Mesenchymal stem cell (in vitro differentiated cells and primary cell): Measurements from ENCODE around the gene MSGN1.

Experiments
- DNase-seq: peaks from one replicate; pipeline ENCODE4 v3.0.0-alpha.2; 2013
- H2AFZ ChIP-seq: one replicate; pipeline ENCODE4 v1.6.1; 2013; ENCODE audit warnings: low read depth, mild to moderate bottlenecking, control low read depth, inconsistent platforms, low read length, moderate library complexity
- H2AK5ac ChIP-seq: 2 replicates; pipeline ENCODE4 v1.6.1; 2013; ENCODE audit warnings: low read length, moderate library complexity, mild to moderate bottlenecking, inconsistent platforms; ENCODE audit not compliant: severe bottlenecking
- H2BK120ac ChIP-seq: one replicate; pipeline ENCODE4 v1.6.1; 2013; ENCODE audit warnings: low read depth, mild to moderate bottlenecking, inconsistent platforms, low read length, moderate library complexity
- H2BK12ac ChIP-seq, 2 experiments: one replicate each; pipeline ENCODE4 v1.6.1; 2013; ENCODE audit warnings: inconsistent platforms in 2 of 2, low read length in 2 of 2, mild to moderate bottlenecking in 2 of 2, moderate library complexity in 2 of 2, control low read depth in 1 of 2
- H2BK15ac ChIP-seq: one replicate; pipeline ENCODE4 v1.6.1; 2013; ENCODE audit warnings: mild to moderate bottlenecking, low read depth, inconsistent platforms; ENCODE audit not compliant: poor library complexity, severe bottlenecking
- H2BK5ac ChIP-seq: 2 replicates; pipeline ENCODE4 v1.6.1; 2013; ENCODE audit warnings: low read depth, mild to moderate bottlenecking, low read length, control low read depth, inconsistent platforms; ENCODE audit not compliant: poor library complexity, severe bottlenecking
- H3K14ac ChIP-seq, 2 experiments: one replicate each; pipeline ENCODE4 v1.6.1; 2013; ENCODE audit warnings: inconsistent platforms in 2 of 2, low read length in 2 of 2, control low read depth in 1 of 2, mild to moderate bottlenecking in 1 of 2, moderate library complexity in 1 of 2
- H3K18ac ChIP-seq, 2 experiments: one replicate each; pipeline ENCODE4 v1.6.1; 2013; ENCODE audit warnings: inconsistent platforms in 2 of 2, low read length in 2 of 2, control low read depth in 1 of 2, low read depth in 1 of 2, mild to moderate bottlenecking in 1 of 2
- H3K23ac ChIP-seq, 2 experiments: one replicate each; pipeline ENCODE4 v1.6.1; 2013; ENCODE audit warnings: inconsistent platforms in 2 of 2, low read length in 2 of 2, mild to moderate bottlenecking in 2 of 2, moderate library complexity in 2 of 2, control low read depth in 1 of 2
- H3K27ac ChIP-seq: 2 replicates; pipeline ENCODE4 v1.5.1; 2013; ENCODE audit warnings: mild to moderate bottlenecking, moderate library complexity, low read length, control low read depth, inconsistent platforms; ENCODE audit not compliant: poor library complexity, severe bottlenecking
- H3K27me3 ChIP-seq, 2 experiments: 2 replicates each; pipeline versions ENCODE4 v1.6.1 to v1.7.0; 2013; ENCODE audit warnings: low read length in 2 of 2, mild to moderate bottlenecking in 2 of 2, moderate library complexity in 2 of 2, control low read depth in 1 of 2, inconsistent platforms in 1 of 2; ENCODE audit not compliant: control insufficient read depth in 1 of 2, insufficient read depth in 1 of 2
- H3K36me3 ChIP-seq, 2 experiments: 2 replicates each; pipeline versions ENCODE4 v1.6.1 to v1.7.0; 2013; ENCODE audit warnings: low read length in 2 of 2, control low read depth in 1 of 2, inconsistent platforms in 1 of 2, low read depth in 1 of 2, mild to moderate bottlenecking in 1 of 2; ENCODE audit not compliant: insufficient read depth in 2 of 2, control insufficient read depth in 1 of 2
- H3K4ac ChIP-seq, 2 experiments: one replicate each; pipeline ENCODE4 v1.6.1; 2013; ENCODE audit warnings: inconsistent platforms in 2 of 2, low read length in 2 of 2, mild to moderate bottlenecking in 2 of 2, moderate library complexity in 2 of 2, control low read depth in 1 of 2, low read depth in 1 of 2
- H3K4me1 ChIP-seq: 2 replicates; pipeline ENCODE4 v1.6.1; 2013; ENCODE audit warnings: low read depth, low read length, control low read depth; ENCODE audit not compliant: control insufficient read depth, insufficient read depth
- H3K4me2 ChIP-seq: 2 replicates; pipeline ENCODE4 v1.6.1; 2013; ENCODE audit warnings: low read length, mild to moderate bottlenecking, inconsistent platforms; ENCODE audit not compliant: poor library complexity, severe bottlenecking
- H3K4me3 ChIP-seq, 2 experiments: 2 replicates each; pipeline versions ENCODE4 v1.5.1 to v1.7.0; 2013; ENCODE audit warnings: low read length in 2 of 2, mild to moderate bottlenecking in 2 of 2, control low read depth in 1 of 2, low read depth in 1 of 2; ENCODE audit not compliant: insufficient read depth in 1 of 2
- H3K79me1 ChIP-seq: replicated peaks from 2 replicates; pipeline ENCODE4 v1.6.1; 2013; ENCODE audit warnings: mild to moderate bottlenecking, control low read depth, low read length, inconsistent platforms; ENCODE audit not compliant: poor library complexity, severe bottlenecking
- H3K9ac ChIP-seq: 2 replicates; pipeline ENCODE4 v1.7.0; 2013; ENCODE audit warnings: mild to moderate bottlenecking, low read length, moderate library complexity
- H3K9me3 ChIP-seq: 2 replicates; pipeline ENCODE4 v1.7.0; 2013; ENCODE audit warnings: mild to moderate bottlenecking, low read length; ENCODE audit not compliant: control insufficient read depth
- H4K8ac ChIP-seq: one replicate; pipeline ENCODE4 v1.6.1; 2013; ENCODE audit warnings: inconsistent platforms, mild to moderate bottlenecking, low read length, moderate library complexity
- H4K91ac ChIP-seq: one replicate; pipeline ENCODE4 v1.6.1; 2013; ENCODE audit warnings: mild to moderate bottlenecking, low read length, inconsistent platforms
- WGBS: methylation state at CpG from one replicate; pipeline ENCODE4 v1.1.7; 2013; ENCODE audit warnings: mixed read lengths; 5-methylcytosine and 5-hydroxymethylcytosine counted together

Gene MSGN1

DNA sequence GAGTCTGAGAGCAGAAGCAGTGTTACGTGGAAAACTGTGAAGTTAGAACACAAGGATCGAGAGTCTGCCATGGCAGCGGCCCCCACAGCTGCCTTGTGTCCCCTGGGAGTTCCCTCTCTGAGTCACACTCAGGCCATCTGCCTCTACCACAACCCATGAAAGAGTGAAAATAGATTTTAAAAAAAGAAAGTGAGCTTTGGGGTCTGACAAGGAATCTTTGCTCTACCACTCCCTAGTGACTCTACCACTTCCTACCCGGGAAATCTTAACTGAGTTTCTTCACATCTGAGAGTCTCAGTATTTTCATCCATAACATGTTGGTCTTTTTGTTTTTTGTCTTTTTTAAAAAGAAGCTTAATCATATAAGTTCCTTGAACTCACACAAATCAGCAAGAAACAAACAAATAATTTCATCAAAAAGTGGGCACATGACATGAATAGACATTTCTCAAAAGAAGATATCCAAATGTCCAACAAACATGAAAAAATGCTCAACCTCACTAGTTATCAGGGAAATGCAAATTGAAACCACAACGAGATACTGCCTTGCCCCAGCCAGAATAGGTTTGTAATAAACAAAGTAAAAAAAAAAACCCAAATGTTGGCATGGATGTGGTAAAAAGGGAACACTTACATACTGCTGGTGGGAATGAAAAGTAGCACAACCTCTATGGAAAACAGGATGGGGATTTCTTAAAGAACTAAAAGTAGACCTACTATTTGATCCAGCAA is 2.4 kb upstream of the MSGN1 start:
- Histone ChIP-seq H2AK5ac (no peak overlapping the region), H3K9ac (peak overlapping the region; percentile 86), H2AFZ (no peak overlapping the region), H3K14ac (no peak overlapping the region), H3K36me3 (no peaks in the 10 kb centered on the region), H3K23ac (no peak overlapping the region), H2BK5ac (no peak overlapping the region), H3K4me2 (no peak overlapping the region), H3K4ac (peak overlapping the region in 1 of 2 experiments; percentile 67), H2BK12ac (peak overlapping the region in 1 of 2 experiments; percentile 90), H4K91ac (no peak overlapping the region), H3K79me1 (no peaks in the 10 kb centered on the region), H3K4me3 (peak overlapping the region in 1 of 2 experiments; percentile 61), H3K18ac (no peak overlapping the region), H2BK15ac (no peak overlapping the region), H3K9me3 (no peaks in the 10 kb centered on the region), H3K27ac (no peak overlapping the region), H4K8ac (no peak overlapping the region), H3K4me1 (peaks cover 4% of the 10 kb centered on the region), H2BK120ac (no peak overlapping the region), H3K27me3 (no peaks in the 10 kb centered on the region)
- peak; percentile 83 for DNase-seq
- 7% methylated on average over 2 of the region's 5 CpGs for WGBS

DNA sequence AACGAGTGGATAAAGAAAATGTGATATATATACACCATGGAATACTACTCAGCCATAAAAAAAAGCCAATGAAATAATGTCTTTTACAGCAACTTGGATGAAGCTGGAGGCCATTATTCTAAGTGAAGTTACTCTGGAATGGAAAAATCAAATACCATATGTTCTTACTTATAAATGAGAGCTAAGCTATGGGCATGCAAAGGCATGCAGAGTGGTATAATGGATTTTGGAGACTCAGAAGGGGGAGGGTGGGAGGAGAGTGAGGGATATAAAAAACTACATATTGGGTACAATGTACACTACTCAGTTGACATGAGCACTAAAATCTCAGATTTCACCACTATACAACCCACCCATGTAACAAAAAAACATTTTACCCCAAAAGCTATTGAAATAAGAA is 1.7 kb upstream of the MSGN1 start:
- no peak overlapping the region for H2AFZ ChIP-seq
- H2AK5ac ChIP-seq = no peak overlapping the region
- no peak overlapping the region for H3K23ac ChIP-seq
- no peak overlapping the region for H2BK5ac ChIP-seq
- H3K9me3 ChIP-seq = no peaks in the 10 kb centered on the region
- WGBS = no CpG with 5 or more reads among the region's 1 CpG
- H3K4me1 ChIP-seq = peaks cover 4% of the 10 kb centered on the region
- DNase-seq = no peak
- no peak overlapping the region for H3K4me3 ChIP-seq
- no peaks in the 10 kb centered on the region for H3K27me3 ChIP-seq
- no peak overlapping the region for H3K27ac ChIP-seq
- H4K8ac ChIP-seq = no peak overlapping the region
- no peak overlapping the region for H3K4ac ChIP-seq
- H3K36me3 ChIP-seq = no peaks in the 10 kb centered on the region
- no peak overlapping the region for H2BK120ac ChIP-seq
- no peaks in the 10 kb centered on the region for H3K79me1 ChIP-seq
- H2BK15ac ChIP-seq = no peak overlapping the region
- H3K9ac ChIP-seq = no peak overlapping the region
- no peak overlapping the region for H4K91ac ChIP-seq
- H3K18ac ChIP-seq = no peak overlapping the region
- no peak overlapping the region for H2BK12ac ChIP-seq
- H3K4me2 ChIP-seq = no peak overlapping the region
- no peak overlapping the region for H3K14ac ChIP-seq

DNA sequence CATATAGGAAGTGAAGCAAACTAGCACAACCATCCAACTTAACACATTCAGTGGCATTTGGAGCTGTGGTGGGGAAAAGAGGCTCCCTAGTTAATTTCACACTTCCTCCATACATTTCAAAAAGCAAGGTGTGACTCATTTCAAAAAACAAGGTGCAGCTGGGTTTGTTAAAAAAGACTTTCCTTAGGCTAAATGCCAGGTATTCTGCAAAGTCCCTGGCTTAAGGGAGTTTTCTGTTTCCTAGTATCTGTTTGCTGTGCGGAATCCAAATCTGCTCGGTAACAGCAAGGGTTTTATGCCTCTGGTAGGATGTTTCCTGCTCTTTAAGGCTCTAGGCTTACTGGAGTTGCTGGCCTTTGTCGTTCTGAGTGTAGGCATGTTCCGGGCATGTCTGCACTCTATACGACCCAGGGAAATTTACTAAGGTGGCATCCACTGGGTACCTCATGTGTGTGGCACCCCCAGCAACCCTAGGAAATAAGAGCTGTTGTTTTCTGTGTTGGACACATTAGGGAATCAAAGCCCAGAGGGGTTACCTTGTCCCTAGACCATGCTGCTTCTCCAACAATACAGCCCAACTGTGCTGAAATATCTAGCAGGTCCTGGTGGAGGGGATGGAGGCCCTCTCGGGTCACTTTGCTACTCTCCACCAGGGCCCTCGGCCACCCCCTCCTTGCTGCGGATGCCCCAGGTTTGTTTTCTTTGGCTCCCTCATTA is 634 bp upstream of the MSGN1 start:
- Histone ChIP-seq H3K9me3 (no peaks in the 10 kb centered on the region), H3K27me3 (no peaks in the 10 kb centered on the region), H4K91ac (no peak overlapping the region), H2BK15ac (no peak overlapping the region), H2BK5ac (no peak overlapping the region), H3K23ac (no peak overlapping the region), H3K14ac (no peak overlapping the region), H3K9ac (no peak overlapping the region), H3K4me1 (peaks cover 4% of the 10 kb centered on the region), H2AFZ (no peak overlapping the region), H3K27ac (no peak overlapping the region), H4K8ac (peak overlapping the region; percentile 62), H2BK120ac (peak overlapping the region; percentile 65), H2BK12ac (peak overlapping the region in 1 of 2 experiments; percentile 25), H3K79me1 (no peaks in the 10 kb centered on the region), H3K36me3 (no peaks in the 10 kb centered on the region), H3K4me2 (no peak overlapping the region), H3K4ac (peak overlapping the region; percentile 24 to 44), H3K18ac (peak overlapping the region; percentile 14 to 80), H2AK5ac (no peak overlapping the region), H3K4me3 (no peak overlapping the region)
- no peak for DNase-seq
- 69% methylated on average over 8 of the region's 8 CpGs for WGBS

GRCh38 chr2:17818235-17818815 is 2.1 kb downstream of the MSGN1 start:
- Histone ChIP-seq H3K4me1 (peaks cover 4% of the 10 kb centered on the region), H3K27me3 (no peaks in the 10 kb centered on the region), H2BK12ac (no peak overlapping the region), H2AK5ac (no peak overlapping the region), H3K9ac (no peak overlapping the region), H2AFZ (no peak overlapping the region), H2BK5ac (no peak overlapping the region), H3K36me3 (no peaks in the 10 kb centered on the region), H3K23ac (no peak overlapping the region), H3K27ac (no peak overlapping the region), H2BK120ac (no peak overlapping the region), H4K8ac (no peak overlapping the region), H4K91ac (no peak overlapping the region), H3K4me3 (no peak overlapping the region), H3K18ac (no peak overlapping the region), H3K4ac (no peak overlapping the region), H2BK15ac (no peak overlapping the region), H3K9me3 (no peaks in the 10 kb centered on the region), H3K4me2 (no peak overlapping the region), H3K14ac (no peak overlapping the region), H3K79me1 (no peaks in the 10 kb centered on the region)
- no peak for DNase-seq
- WGBS = no CpG with 5 or more reads among the region's 2 CpGs
